Testis (tissue), 3 donors: ENCODE data around the gene RAB35. TPM values are rescaled to one million over a fixed set of nuclear protein-coding genes. Genes with fewer than 3 reads are reported as not detected.

Experiments
- DNase-seq: peaks from one replicate; pipeline ENCODE4 v3.0.0-alpha.2; 2019
- H3K27ac ChIP-seq, 2 donors: fragments of 200-600 bp; sonication (generic); one replicate each; pipeline ENCODE4 v1.5.1; 2019
- H3K27me3 ChIP-seq: fragments of 200-600 bp; sonication (generic); one replicate; pipeline ENCODE4 v1.5.1; 2019
- H3K36me3 ChIP-seq: fragments of 200-600 bp; sonication (generic); one replicate; pipeline ENCODE4 v1.5.1; 2017; ENCODE audit warnings: low read depth; ENCODE audit errors: missing control alignments
- H3K4me1 ChIP-seq: fragments of 200-600 bp; sonication (generic); one replicate; pipeline ENCODE4 v1.5.1; 2019
- H3K4me3 ChIP-seq, 2 donors: fragments of 200-600 bp; sonication (generic); one replicate each; pipeline ENCODE4 v1.5.1; 2017 to 2019
- H3K9me3 ChIP-seq: fragments of 200-600 bp; sonication (generic); one replicate; pipeline ENCODE4 v1.5.1; 2017
- CTCF ChIP-seq, 3 experiments: fragments of 450-650 bp in 2 of 3; fragments of 200-600 bp in 1 of 3; sonication (generic) in 1 of 3; IDR thresholded peaks; one replicate each; pipeline ENCODE4 v1.5.1; 2016 to 2019; ENCODE audit warnings: antibody characterized with exemption in 3 of 3, mild to moderate bottlenecking in 2 of 3, moderate library complexity in 1 of 3
- POLR2A ChIP-seq: fragments of 450-650 bp; IDR thresholded peaks from one replicate; pipeline ENCODE4 v1.6.1; 2017; ENCODE audit warnings: antibody characterized with exemption, mild to moderate bottlenecking, moderate library complexity
- WGBS, 2 donors: methylation state at CpG; one replicate each; pipeline ENCODE4 v1.1.5; 2018; 5-methylcytosine and 5-hydroxymethylcytosine counted together
- intact Hi-C: fragments of 100-400 bp; cut with DNase I; formaldehyde crosslinking; loops from one replicate; pipeline ENCODE4 v1.15.1; 2023; ENCODE audit warnings: low total_unique reads
- polyA plus RNA-seq: library from polyadenylated mRNA; stranded (reverse); fragments of 350-450 nt; fragmentation: Illumina TruSeq; extraction: RNeasy Lipid Tissue Mini Kit (QIAGEN cat#74804); gene quantifications from one replicate; pipeline ENCODE4 v1.2.3, GENCODE V29; 2014; ENCODE audit warnings: low read depth, low replicate concordance; ENCODE audit not compliant: insufficient read depth
- total RNA-seq, 2 donors: library from RNA; depleted of rRNA; stranded (reverse); fragments of >200 nt; gene quantifications; one replicate each; pipeline ENCODE4 v1.2.3, GENCODE V29; 2016

Gene RAB35
- total and polyA plus RNA-seq, 3 donors from 2014 or later = 21.1 to 27.4 (median 24.4) TPM

- no peak for TF ChIP-seq POLR2A
- TF ChIP-seq CTCF (IDR thresholded peaks at IDR 0.05) = no peak
- Histone ChIP-seq H3K4me3 (no peak overlapping the region), H3K27me3 (no peaks in the 10 kb centered on the region), H3K36me3 (no peaks in the 10 kb centered on the region), H3K9me3 (no peaks in the 10 kb centered on the region), H3K27ac (peak overlapping the region in 1 of 2 donors; percentile 39), H3K4me1 (peaks cover 6% of the 10 kb centered on the region)
- no peak for DNase-seq
- intact Hi-C loops = no loop called here
- WGBS, 2 donors = 49 to 66% methylated on average over 6 of the region's 6 CpGs
Observed at GRCh38 chr12:120085920-120086645, 30.5 kb downstream of the RAB35 start.

GRCh38 chr12:120081641-120082040, 34.9 kb downstream of the RAB35 start:
- no peaks in the 10 kb centered on the region for H3K36me3 ChIP-seq
- WGBS, 2 donors = 97 to 98% methylated on average over 2 of the region's 2 CpGs
- TF ChIP-seq CTCF (IDR thresholded peaks at IDR 0.05) = no peak
- TF ChIP-seq POLR2A = no peak
- DNase-seq = no peak
- no peak overlapping the region for H3K27ac ChIP-seq
- no peaks in the 10 kb centered on the region for H3K27me3 ChIP-seq
- intact Hi-C loops = no loop called here
- H3K9me3 ChIP-seq = no peaks in the 10 kb centered on the region
- no peak overlapping the region for H3K4me3 ChIP-seq
- peaks cover 5% of the 10 kb centered on the region for H3K4me1 ChIP-seq

DNA sequence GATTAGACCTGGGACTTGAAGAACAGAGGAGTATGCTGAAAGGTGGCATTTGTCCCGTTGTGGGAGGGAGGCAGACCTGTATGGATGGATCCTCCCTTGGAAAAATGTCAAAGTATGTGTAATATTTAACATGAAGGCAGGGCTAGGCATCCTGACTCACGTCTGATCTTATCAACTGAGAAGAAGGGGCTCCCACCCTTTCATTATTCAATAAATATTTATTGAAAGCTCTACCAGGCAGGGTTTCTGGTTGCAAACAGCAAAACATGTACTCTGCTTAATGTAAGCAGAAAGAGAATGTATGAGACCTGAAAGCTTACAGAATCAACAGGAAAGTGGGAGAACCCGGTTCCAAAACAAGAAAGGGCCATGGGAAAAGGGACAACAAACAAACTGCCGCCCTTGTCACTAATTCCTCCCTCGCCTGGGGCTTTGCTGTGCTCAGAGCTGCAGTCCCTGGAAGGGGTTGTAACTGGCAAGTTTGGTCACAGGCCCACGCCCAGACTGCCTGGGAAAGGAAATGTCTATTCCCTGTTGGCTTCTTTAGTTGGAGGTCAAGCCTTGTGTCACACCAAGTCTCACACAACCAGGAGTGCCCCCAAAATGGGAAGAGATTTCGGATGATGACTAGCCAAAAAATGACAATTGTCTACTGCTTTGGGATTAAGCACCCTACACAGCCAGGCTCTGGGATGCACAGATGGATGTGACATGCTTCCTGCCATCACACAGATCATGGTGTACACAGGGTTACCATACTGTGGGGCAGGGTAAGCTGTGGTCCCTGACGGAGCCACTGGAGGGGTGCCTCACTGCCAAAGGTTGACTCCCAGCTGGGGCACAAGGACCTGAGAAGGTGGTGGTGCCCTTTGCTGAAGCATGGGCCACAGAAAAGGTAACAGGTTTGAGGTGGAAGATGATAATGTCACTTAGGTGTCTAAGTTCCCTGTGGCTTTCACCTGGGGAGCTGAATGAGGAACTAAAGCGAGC, 36.8 kb downstream of the RAB35 start:
- Histone ChIP-seq H3K27me3 (no peaks in the 10 kb centered on the region), H3K9me3 (no peaks in the 10 kb centered on the region), H3K4me3 (no peak overlapping the region), H3K36me3 (no peaks in the 10 kb centered on the region), H3K27ac (no peak overlapping the region), H3K4me1 (no peaks in the 10 kb centered on the region)
- DNase-seq = no peak
- TF ChIP-seq POLR2A (no peak), CTCF (IDR thresholded peaks at IDR 0.05) (no peak)
- intact Hi-C loops = no loop called here
- WGBS, 2 donors = 71 to 74% methylated on average over 9 of the region's 9 CpGs

DNA sequence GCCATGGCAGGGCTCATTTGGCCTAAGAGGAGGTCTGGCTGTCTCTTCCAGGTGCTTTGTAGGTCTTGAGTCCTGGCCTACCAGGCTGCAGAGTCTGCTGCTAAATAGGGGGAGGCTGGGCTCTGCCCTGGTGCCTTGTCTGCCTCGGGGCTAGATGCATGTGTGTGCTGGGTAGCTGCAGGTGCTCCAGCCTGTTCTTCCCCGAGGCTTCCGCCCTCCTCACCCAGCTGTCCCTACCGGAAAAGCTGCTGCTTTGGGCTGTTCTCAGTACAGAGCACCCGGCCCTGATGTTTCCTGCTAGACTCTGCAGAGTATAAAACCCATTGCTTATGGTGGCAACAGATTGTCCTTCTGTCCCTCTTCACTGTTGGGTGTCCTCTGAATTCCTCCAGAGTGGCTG, 37.7 kb downstream of the RAB35 start:
- H3K9me3 ChIP-seq = no peaks in the 10 kb centered on the region
- no peak overlapping the region for H3K4me3 ChIP-seq
- no peaks in the 10 kb centered on the region for H3K27me3 ChIP-seq
- H3K27ac ChIP-seq = no peak overlapping the region
- WGBS, 2 donors = 93 to 94% methylated on average over 2 to 5 of the region's 5 CpGs
- H3K36me3 ChIP-seq = no peaks in the 10 kb centered on the region
- no peak for TF ChIP-seq CTCF (IDR thresholded peaks at IDR 0.05)
- TF ChIP-seq POLR2A = no peak
- H3K4me1 ChIP-seq = no peaks in the 10 kb centered on the region
- intact Hi-C loops = no loop called here
- DNase-seq = no peak
